Neural progenitor cell (in vitro differentiated cells): Measurements from ENCODE around the gene SREBF2.

ENCODE experiments used
- EZH2 ChIP-seq: fragments of 200-600 bp; sonication (generic); IDR thresholded peaks from 2 replicates; pipeline ENCODE4 v1.6.1; 2017; ENCODE audit warnings: antibody characterized with exemption, mild to moderate bottlenecking, moderate library complexity
- EZH2phosphoT487 ChIP-seq: fragments of 200-600 bp; sonication (generic); IDR thresholded peaks from 2 replicates; pipeline ENCODE4 v1.6.1; 2017; ENCODE audit warnings: antibody characterized with exemption
- TF ChIP-seq, protein P1 (sequence below): fragments of 200-600 bp; sonication (generic); IDR thresholded peaks from 2 replicates; pipeline ENCODE4 v1.5.1; 2017; ENCODE audit warnings: antibody characterized with exemption, mild to moderate bottlenecking

- TF ChIP-seq, protein P1, sequence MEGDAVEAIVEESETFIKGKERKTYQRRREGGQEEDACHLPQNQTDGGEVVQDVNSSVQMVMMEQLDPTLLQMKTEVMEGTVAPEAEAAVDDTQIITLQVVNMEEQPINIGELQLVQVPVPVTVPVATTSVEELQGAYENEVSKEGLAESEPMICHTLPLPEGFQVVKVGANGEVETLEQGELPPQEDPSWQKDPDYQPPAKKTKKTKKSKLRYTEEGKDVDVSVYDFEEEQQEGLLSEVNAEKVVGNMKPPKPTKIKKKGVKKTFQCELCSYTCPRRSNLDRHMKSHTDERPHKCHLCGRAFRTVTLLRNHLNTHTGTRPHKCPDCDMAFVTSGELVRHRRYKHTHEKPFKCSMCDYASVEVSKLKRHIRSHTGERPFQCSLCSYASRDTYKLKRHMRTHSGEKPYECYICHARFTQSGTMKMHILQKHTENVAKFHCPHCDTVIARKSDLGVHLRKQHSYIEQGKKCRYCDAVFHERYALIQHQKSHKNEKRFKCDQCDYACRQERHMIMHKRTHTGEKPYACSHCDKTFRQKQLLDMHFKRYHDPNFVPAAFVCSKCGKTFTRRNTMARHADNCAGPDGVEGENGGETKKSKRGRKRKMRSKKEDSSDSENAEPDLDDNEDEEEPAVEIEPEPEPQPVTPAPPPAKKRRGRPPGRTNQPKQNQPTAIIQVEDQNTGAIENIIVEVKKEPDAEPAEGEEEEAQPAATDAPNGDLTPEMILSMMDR, result no peak
- TF ChIP-seq EZH2phosphoT487 (no peak), EZH2 (no peak)
Observed at GRCh38 chr22:41863472-41863871, 30.6 kb downstream of the SREBF2 start.
